HG03045 (cell line): ENCODE results near the gene MRGPRD.

ENCODE experiments used
- ATAC-seq: cut with Tn5 transposase; IDR thresholded peaks from one replicate; pipeline ENCODE4 v1.9.1; 2021; ENCODE audit warnings: mild to moderate bottlenecking, moderate library complexity; ENCODE audit not compliant: unreplicated experiment

MRGPRD gene

GRCh38 chr11:68950270-68950669 lies 30.5 kb downstream of the MRGPRD start:
- ATAC-seq, result no peak

- ATAC-seq, result no peak
Measured at GRCh38 chr11:68948935-68949334, 31.9 kb downstream of the MRGPRD start.

- no peak for ATAC-seq
Measured at GRCh38 chr11:68948496-68948895, 32.3 kb downstream of the MRGPRD start.

GRCh38 chr11:68947151-68947550 lies 33.6 kb downstream of the MRGPRD start:
- ATAC-seq, result no peak

GRCh38 chr11:68946416-68947090 lies 34.2 kb downstream of the MRGPRD start:
- ATAC-seq, result no peak

- ATAC-seq, result no peak
Measured at GRCh38 chr11:68942751-68943271, 38.0 kb downstream of the MRGPRD start.

- ATAC-seq, result no peak
Measured at GRCh38 chr11:68942095-68942620, 38.6 kb downstream of the MRGPRD start.

- no peak for ATAC-seq
Measured at GRCh38 chr11:68941324-68942094, 39.3 kb downstream of the MRGPRD start.

GRCh38 chr11:68940651-68941323 lies 40.0 kb downstream of the MRGPRD start:
- no peak for ATAC-seq

GRCh38 chr11:68939583-68940555 lies 40.9 kb downstream of the MRGPRD start:
- no peak for ATAC-seq

GRCh38 chr11:68938816-68939582 lies 41.8 kb downstream of the MRGPRD start:
- ATAC-seq, result no peak

- no peak for ATAC-seq
Measured at GRCh38 chr11:68938088-68938487, 42.7 kb downstream of the MRGPRD start.

GRCh38 chr11:68936676-68937620 lies 43.8 kb downstream of the MRGPRD start:
- no peak for ATAC-seq

- no peak for ATAC-seq
Measured at GRCh38 chr11:68936358-68936636, 44.5 kb downstream of the MRGPRD start.

GRCh38 chr11:68935516-68936357 lies 45.0 kb downstream of the MRGPRD start:
- no peak for ATAC-seq

GRCh38 chr11:68935066-68935465 lies 45.7 kb downstream of the MRGPRD start:
- no peak for ATAC-seq

GRCh38 chr11:68934666-68935065 lies 46.1 kb downstream of the MRGPRD start:
- ATAC-seq, result no peak

- ATAC-seq, result no peak
Measured at GRCh38 chr11:68934321-68934645, 46.5 kb downstream of the MRGPRD start.
